Epithelial cell of proximal tubule (primary cell): ENCODE results near the gene KCTD17. TPM values are rescaled to one million over a fixed set of nuclear protein-coding genes. Genes with fewer than 3 reads are reported as not detected.
"Not testable (repeated sequence)": the region's sequence is repeated elsewhere in the genome, so short reads cannot be mapped to it uniquely, and the experiment has no call there.

Experiments used
- DNase-seq: peaks from one replicate; pipeline ENCODE4 v3.0.0-alpha.2; 2011; ENCODE audit warnings: low read depth
- H3K4me3 ChIP-seq: 2 replicates; pipeline ENCODE4 v1.5.1; 2011; ENCODE audit warnings: low read depth, mild to moderate bottlenecking, low read length
- total RNA-seq: library from RNA; depleted of rRNA; stranded (reverse); fragments of >200 nt; gene quantifications from 2 replicates; pipeline ENCODE4 v1.2.3, GENCODE V29; 2015
- TF ChIP-seq, protein P1 (sequence below): conservative IDR thresholded peaks from 2 replicates; pipeline ENCODE4 v1.5.1; 2012; ENCODE audit warnings: low read depth, mild to moderate bottlenecking, low read length

KCTD17 gene
- total RNA-seq, 1 donor from 2014 or later: 35.9 TPM

DNA sequence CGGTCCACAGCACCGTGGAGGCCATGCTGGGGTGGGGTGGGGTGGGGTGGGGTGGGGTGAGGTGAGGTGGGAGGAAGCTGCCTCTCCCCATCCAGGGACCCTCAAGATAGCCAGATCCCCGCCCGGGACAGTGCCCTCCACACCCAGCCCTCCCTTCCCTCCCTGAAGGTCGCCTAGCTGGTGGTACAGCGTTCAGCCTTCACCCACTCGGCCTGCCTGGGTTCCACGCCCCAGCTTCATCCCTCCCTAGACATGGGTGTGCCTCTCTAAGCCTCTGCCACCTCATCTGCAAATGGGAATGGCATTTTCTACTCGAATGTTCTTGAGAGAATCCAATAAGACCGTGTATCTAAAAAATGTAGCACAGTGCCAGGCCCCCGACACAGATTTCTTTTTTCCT, 17.8 kb downstream of the KCTD17 start:
- H3K4me3 ChIP-seq: no peak overlapping the region
- TF ChIP-seq, protein P1, sequence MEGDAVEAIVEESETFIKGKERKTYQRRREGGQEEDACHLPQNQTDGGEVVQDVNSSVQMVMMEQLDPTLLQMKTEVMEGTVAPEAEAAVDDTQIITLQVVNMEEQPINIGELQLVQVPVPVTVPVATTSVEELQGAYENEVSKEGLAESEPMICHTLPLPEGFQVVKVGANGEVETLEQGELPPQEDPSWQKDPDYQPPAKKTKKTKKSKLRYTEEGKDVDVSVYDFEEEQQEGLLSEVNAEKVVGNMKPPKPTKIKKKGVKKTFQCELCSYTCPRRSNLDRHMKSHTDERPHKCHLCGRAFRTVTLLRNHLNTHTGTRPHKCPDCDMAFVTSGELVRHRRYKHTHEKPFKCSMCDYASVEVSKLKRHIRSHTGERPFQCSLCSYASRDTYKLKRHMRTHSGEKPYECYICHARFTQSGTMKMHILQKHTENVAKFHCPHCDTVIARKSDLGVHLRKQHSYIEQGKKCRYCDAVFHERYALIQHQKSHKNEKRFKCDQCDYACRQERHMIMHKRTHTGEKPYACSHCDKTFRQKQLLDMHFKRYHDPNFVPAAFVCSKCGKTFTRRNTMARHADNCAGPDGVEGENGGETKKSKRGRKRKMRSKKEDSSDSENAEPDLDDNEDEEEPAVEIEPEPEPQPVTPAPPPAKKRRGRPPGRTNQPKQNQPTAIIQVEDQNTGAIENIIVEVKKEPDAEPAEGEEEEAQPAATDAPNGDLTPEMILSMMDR: no peak
- DNase-seq: no peak

DNA sequence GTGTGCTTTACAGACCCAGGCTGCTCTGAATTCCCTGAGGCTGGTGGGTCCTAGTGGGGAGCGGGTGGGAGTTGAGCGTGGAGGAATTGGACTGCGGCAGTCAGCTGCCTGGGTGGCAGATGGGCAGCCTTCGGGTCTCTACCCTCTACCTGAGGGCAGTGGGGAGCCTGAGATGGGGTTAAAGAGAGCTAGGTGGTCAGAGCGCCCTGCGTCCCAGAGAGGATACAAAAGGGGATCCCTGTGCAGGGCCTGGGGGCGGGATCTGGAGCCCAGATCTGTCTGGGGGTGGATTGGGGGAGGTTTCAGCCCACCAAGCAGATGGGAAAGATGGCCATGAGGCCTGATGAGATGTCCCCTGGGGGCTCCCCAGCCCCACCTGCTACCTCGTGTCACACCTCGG, 18.2 kb downstream of the KCTD17 start:
- no peak for DNase-seq
- TF ChIP-seq, protein P1: no peak
- H3K4me3 ChIP-seq: no peak overlapping the region

DNA sequence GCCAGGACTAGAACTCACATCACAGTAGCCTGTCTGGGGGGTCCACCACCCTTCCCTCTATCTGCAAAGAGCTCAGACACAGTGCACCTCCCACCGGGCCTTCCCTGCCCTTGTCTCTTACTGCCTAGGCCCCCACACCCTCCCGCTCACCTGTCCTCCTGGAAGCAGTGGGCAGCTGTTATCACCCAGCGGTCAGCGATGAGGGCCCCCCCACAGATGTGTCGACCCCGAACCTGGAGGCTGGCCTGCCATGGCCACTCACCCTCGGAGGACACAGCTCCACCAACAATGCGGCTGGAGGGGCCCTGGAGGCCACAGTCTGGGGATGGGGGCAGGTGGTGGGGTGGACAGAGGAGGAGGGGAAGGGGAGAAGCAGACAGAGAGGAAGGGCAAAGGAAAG, 18.8 kb downstream of the KCTD17 start:
- no peak overlapping the region for H3K4me3 ChIP-seq
- no peak for DNase-seq
- TF ChIP-seq, protein P1: no peak

DNA sequence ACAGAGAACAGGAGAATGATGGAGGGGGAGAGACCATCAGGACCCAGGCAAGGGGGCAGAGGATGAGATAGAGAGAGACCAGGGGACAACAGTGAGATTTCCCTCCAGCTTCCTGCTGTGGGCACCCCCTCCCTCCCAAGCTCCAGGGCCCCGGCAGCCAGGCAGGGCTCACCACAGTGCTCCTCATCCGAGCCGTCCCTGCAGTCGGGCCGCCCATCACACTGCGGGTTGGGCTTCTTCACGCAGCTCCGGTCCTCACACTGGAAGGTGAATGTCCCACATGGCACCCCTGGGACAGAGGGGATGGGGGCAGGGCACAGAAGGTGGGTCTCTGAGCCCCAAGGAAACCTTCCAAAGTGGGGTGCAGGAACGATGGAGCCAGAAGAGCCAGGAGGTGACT, 19.2 kb downstream of the KCTD17 start:
- TF ChIP-seq, protein P1: no peak
- H3K4me3 ChIP-seq: no peak overlapping the region
- DNase-seq: no peak

DNA sequence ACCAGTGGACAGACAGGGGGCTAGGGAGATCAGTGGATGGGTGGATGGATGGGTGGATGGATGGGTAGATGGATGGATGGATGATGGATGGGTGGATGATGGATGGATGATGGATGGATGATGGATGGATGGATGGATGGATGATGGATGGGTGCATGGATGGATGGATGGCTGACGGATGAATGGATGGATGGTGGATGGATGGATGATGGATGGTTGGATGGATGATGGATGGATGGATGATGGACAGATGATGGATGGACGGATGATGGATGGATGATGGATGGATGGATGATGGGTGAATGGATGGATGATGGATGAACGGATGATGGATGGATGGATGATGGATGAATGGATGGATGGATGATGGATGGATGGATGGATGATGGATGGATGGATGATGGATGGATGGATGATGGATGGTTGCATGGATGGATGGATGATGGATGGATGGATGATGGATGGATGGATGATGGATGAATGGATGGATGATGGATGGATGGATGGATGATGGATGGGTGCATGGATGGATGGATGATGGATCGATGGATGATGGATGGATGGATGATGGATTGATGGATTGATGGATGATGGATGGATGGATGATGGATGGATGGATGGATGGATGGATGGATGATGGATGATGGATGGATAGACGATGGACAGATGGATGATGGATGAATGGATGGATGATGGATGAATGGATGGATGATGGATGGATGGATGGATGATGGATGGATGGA, 20.5 kb downstream of the KCTD17 start:
- DNase-seq, H3K4me3 ChIP-seq: not testable (repeated sequence)

DNA sequence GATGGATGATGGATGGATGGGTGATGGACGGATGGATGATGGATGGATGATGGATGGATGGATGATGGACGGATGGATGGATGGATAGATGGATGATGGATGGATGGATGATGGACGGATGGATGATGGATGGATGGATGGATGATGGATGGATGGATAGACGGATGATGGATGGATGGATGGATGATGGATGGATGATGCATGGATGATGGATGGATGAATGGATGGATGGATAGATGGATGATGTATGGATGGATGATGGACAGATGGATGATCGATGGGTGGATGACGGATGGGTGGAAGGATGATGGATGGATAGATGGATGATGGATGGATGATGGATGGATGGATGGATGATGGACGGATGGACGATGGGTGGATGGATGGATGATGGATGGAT, 21.1 kb downstream of the KCTD17 start:
- no peak overlapping the region for H3K4me3 ChIP-seq
- DNase-seq: no peak
- TF ChIP-seq, protein P1: no peak

DNA sequence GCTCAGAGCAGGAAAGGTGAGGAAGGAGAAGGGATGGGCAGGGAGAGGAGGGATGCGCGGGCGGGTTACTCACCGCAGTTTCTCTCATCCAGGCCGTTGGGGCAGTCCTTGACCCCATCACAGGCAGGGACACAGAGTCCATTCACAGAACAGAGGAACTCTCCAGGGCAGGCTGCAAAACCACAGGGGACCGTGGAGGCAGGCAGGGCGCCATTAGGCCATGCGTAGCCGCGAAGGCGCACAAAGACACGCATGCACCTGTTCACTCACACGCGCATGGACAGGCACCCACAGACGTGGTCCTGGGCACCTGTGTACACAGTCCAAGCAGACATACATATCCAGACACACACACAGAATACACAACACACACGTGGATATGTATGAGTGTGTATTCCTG, 23.0 kb downstream of the KCTD17 start:
- TF ChIP-seq, protein P1: no peak

More for the DNA sequence above, 23.0 kb downstream of the KCTD17 start:
- no peak overlapping the region for H3K4me3 ChIP-seq
- no peak for DNase-seq
